ENCODE measurements around the gene FAM107A. TPM values are rescaled to one million over a fixed set of nuclear protein-coding genes. Genes with fewer than 3 reads are reported as not detected.

The FAM107A gene
- polyA plus RNA-seq, 1 donor (not counting 4 experiments of a cell fraction or from before 2014, with no cell fraction given): not detected

- no peaks in the 10 kb centered on the region for H3K9me1 ChIP-seq (ENCODE audit: control insufficient read depth, extremely low read depth, insufficient read depth, low read length)
- H2AFZ ChIP-seq (ENCODE audit: control insufficient read depth, low read length): no peak overlapping the region
- no peak overlapping the region for H3K27ac ChIP-seq (ENCODE audit: control insufficient read depth, insufficient read depth, low read length)
- TF ChIP-seq EZH2 (IDR thresholded peaks at IDR 0.05; ENCODE audit: low read length) (no peak), CTCF (optimal IDR thresholded peaks at IDR 0.05 in 1 of 3, IDR thresholded peaks at IDR 0.05 in 1 of 3, conservative IDR thresholded peaks at IDR 0.05 in 1 of 3; ENCODE audit: extremely low read depth in 1 of 3, insufficient read depth in 2 of 3, low read length in 3 of 3) (no peak)
- H3K4me2 ChIP-seq (ENCODE audit: control insufficient read depth, extremely low read depth, insufficient read depth, low read depth, low read length): no peak overlapping the region
- H3K36me3 ChIP-seq (ENCODE audit: control insufficient read depth in 2 of 2, extremely low read depth in 1 of 2, insufficient read depth in 2 of 2, low read length in 2 of 2): no peaks in the 10 kb centered on the region
- H3K79me2 ChIP-seq (ENCODE audit: control insufficient read depth, insufficient read depth, low read length): no peaks in the 10 kb centered on the region
- no peak for FAIRE-seq
- dilution Hi-C loops (cut with MboI; ENCODE audit: extremely low pct_ligation_motif_present, low sequenced_read_pairs): no loop called here
- H3K4me3 ChIP-seq (ENCODE audit: control insufficient read depth in 2 of 3, extremely low read depth in 1 of 3, insufficient read depth in 2 of 3, low read depth in 1 of 3, low read length in 3 of 3): no peak overlapping the region
- no peaks in the 10 kb centered on the region for H4K20me1 ChIP-seq (ENCODE audit: control insufficient read depth, extremely low read depth, insufficient read depth, low read length)
- DNase-seq (ENCODE audit: low read depth, low spot score): no peak
- H3K9me3 ChIP-seq (ENCODE audit: control insufficient read depth, low read depth, low read length): no peaks in the 10 kb centered on the region
- H3K4me1 ChIP-seq (ENCODE audit: control insufficient read depth, extremely low read depth, insufficient read depth, low read length): no peaks in the 10 kb centered on the region
- H3K9ac ChIP-seq (ENCODE audit: control insufficient read depth, extremely low read depth, insufficient read depth, low read length): no peak overlapping the region
- no peaks in the 10 kb centered on the region for H3K27me3 ChIP-seq (ENCODE audit: control insufficient read depth, extremely low read depth, insufficient read depth, low read length)
Observed at GRCh38 chr3:58514405-58514804, 62.8 kb downstream of the FAM107A start.

Other genes with a start within 250 kb of the FAM107A start
- gene PXK, start 244.5 kb downstream of the FAM107A start, polyA plus RNA-seq: 9.2 to 12.9 TPM (median 12.2 TPM) in 3 replicates
- gene PDHB, start 143.6 kb downstream of the FAM107A start, polyA plus RNA-seq: 50.3 to 78.9 TPM (median 77.4 TPM) in 3 replicates
- 4.9 to 7.6 TPM (median 5.3 TPM) in 3 replicates for gene KCTD6, start 85.3 kb downstream of the FAM107A start, polyA plus RNA-seq
- gene ACOX2, start 40.2 kb downstream of the FAM107A start, polyA plus RNA-seq: 0.06 to 0.27 TPM (median 0.20 TPM) in 3 replicates
- not detected in 3 replicates for gene FAM3D, start 89.4 kb upstream of the FAM107A start, polyA plus RNA-seq